H9 (cell line): ENCODE data around the gene SMC3. TPM values are rescaled to one million over a fixed set of nuclear protein-coding genes. Genes with fewer than 3 reads are reported as not detected.

Experiments used
- DNase-seq: peaks from one replicate; pipeline ENCODE4 v3.0.0-alpha.2; 2017
- H2AFZ ChIP-seq: one replicate; pipeline ENCODE4 v1.6.1; 2013; ENCODE audit warnings: mild to moderate bottlenecking, low read length, control low read depth, moderate library complexity
- H2AK5ac ChIP-seq: 2 replicates; pipeline ENCODE4 v1.6.1; 2013; ENCODE audit warnings: low read length, control low read depth, mixed read lengths; ENCODE audit not compliant: insufficient read length
- H2BK120ac ChIP-seq: one replicate; pipeline ENCODE4 v1.6.1; 2013; ENCODE audit warnings: low read depth, mild to moderate bottlenecking, low read length, control low read depth, inconsistent platforms; ENCODE audit not compliant: poor library complexity, severe bottlenecking
- H2BK12ac ChIP-seq: 2 replicates; pipeline ENCODE4 v1.6.1; 2013; ENCODE audit warnings: low read length, control low read depth, mixed read lengths, low read depth; ENCODE audit not compliant: insufficient read length
- H2BK15ac ChIP-seq: 2 replicates; pipeline ENCODE4 v1.6.1; 2013; ENCODE audit warnings: low read depth, low read length, control low read depth
- H2BK20ac ChIP-seq: one replicate; pipeline ENCODE4 v1.6.1; 2013; ENCODE audit warnings: low read depth, mild to moderate bottlenecking, low read length, control low read depth, inconsistent platforms; ENCODE audit not compliant: poor library complexity, severe bottlenecking
- H2BK5ac ChIP-seq: 2 replicates; pipeline ENCODE4 v1.6.1; 2013; ENCODE audit warnings: low read length, control low read depth, mixed read lengths; ENCODE audit not compliant: insufficient read length
- H3K14ac ChIP-seq: 2 replicates; pipeline ENCODE4 v1.6.1; 2013; ENCODE audit warnings: low read length, control low read depth; ENCODE audit not compliant: insufficient read depth
- H3K18ac ChIP-seq: 2 replicates; pipeline ENCODE4 v1.6.1; 2013; ENCODE audit warnings: low read depth, mild to moderate bottlenecking, mixed read lengths, low read length, control low read depth; ENCODE audit not compliant: insufficient read length
- H3K23ac ChIP-seq: 2 replicates; pipeline ENCODE4 v1.6.1; 2013; ENCODE audit warnings: low read length, control low read depth, mixed read lengths, low read depth; ENCODE audit not compliant: insufficient read length
- H3K23me2 ChIP-seq: 2 replicates; pipeline ENCODE4 v1.6.1; 2013; ENCODE audit warnings: low read depth, mild to moderate bottlenecking, mixed read lengths, low read length, control low read depth; ENCODE audit not compliant: insufficient read length, poor library complexity, severe bottlenecking
- H3K27ac ChIP-seq: 2 replicates; pipeline ENCODE4 v1.5.1; 2013; ENCODE audit warnings: low read length, control low read depth, mixed read lengths, low read depth; ENCODE audit not compliant: insufficient read length
- H3K27me3 ChIP-seq: 2 replicates; pipeline ENCODE4 v1.6.1; 2013; ENCODE audit warnings: low read length, control low read depth, inconsistent platforms; ENCODE audit not compliant: insufficient read depth
- H3K4ac ChIP-seq: 2 replicates; pipeline ENCODE4 v1.6.1; 2013; ENCODE audit warnings: low read depth, mild to moderate bottlenecking, control low read depth, inconsistent platforms, low read length, moderate library complexity
- H3K4me1 ChIP-seq: 2 replicates; pipeline ENCODE4 v1.6.1; 2013; ENCODE audit warnings: low read length, control low read depth, inconsistent platforms; ENCODE audit not compliant: insufficient read depth
- H3K4me2 ChIP-seq: 2 replicates; pipeline ENCODE4 v1.6.1; 2013; ENCODE audit warnings: low read length, control low read depth, mixed read lengths; ENCODE audit not compliant: insufficient read length, insufficient read depth
- H3K56ac ChIP-seq: 2 replicates; pipeline ENCODE4 v1.6.1; 2013; ENCODE audit warnings: low read depth, mild to moderate bottlenecking, mixed read lengths, low read length, control low read depth; ENCODE audit not compliant: insufficient read length
- H3K79me1 ChIP-seq: 2 replicates; pipeline ENCODE4 v1.6.1; 2013; ENCODE audit warnings: low read depth, mild to moderate bottlenecking, moderate library complexity, low read length, control low read depth, inconsistent platforms; ENCODE audit not compliant: insufficient read depth, poor library complexity, severe bottlenecking
- H3K79me2 ChIP-seq: 2 replicates; pipeline ENCODE4 v1.6.1; 2013; ENCODE audit warnings: low read length, control low read depth, inconsistent platforms; ENCODE audit not compliant: insufficient read depth
- H3K9ac ChIP-seq: 2 replicates; pipeline ENCODE4 v1.6.1; 2013; ENCODE audit warnings: low read length, control low read depth, mixed read lengths; ENCODE audit not compliant: insufficient read length; ENCODE audit errors: extremely low read depth
- H3K9me3 ChIP-seq: one replicate; pipeline ENCODE4 v1.6.1; 2013; ENCODE audit warnings: low read depth, low read length, inconsistent platforms; ENCODE audit not compliant: control insufficient read depth
- H3T11ph ChIP-seq: one replicate; pipeline ENCODE4 v1.6.1; 2013; ENCODE audit warnings: mild to moderate bottlenecking, low read length, control low read depth, inconsistent platforms
- H4K20me1 ChIP-seq: one replicate; pipeline ENCODE4 v1.6.1; 2013; ENCODE audit not compliant: control insufficient read depth, insufficient read length, insufficient read depth
- H4K5ac ChIP-seq: 2 replicates; pipeline ENCODE4 v1.6.1; 2013; ENCODE audit warnings: low read depth, mild to moderate bottlenecking, mixed read lengths, low read length, control low read depth; ENCODE audit not compliant: insufficient read length
- H4K8ac ChIP-seq: replicated peaks from 2 replicates; pipeline ENCODE4 v1.6.1; 2013; ENCODE audit warnings: low read length, control low read depth, mixed read lengths, low read depth; ENCODE audit not compliant: insufficient read length
- H4K91ac ChIP-seq: 2 replicates; pipeline ENCODE4 v1.6.1; 2013; ENCODE audit warnings: low read depth, mild to moderate bottlenecking, moderate library complexity, mixed read lengths, low read length, control low read depth; ENCODE audit not compliant: insufficient read length
- H3K27ac Mint-ChIP-seq, 3 experiments: 2 replicates in 2 of 3; 3 replicates in 1 of 3; pipeline ENCODE4 v1.8.0; 2020 to 2021; ENCODE audit warnings: mixed read lengths in 3 of 3, mild to moderate bottlenecking in 1 of 3, moderate library complexity in 1 of 3
- H3K27me3 Mint-ChIP-seq: 2 replicates; pipeline ENCODE4 v1.8.0; 2021; ENCODE audit warnings: low read depth, mild to moderate bottlenecking, moderate library complexity, mixed read lengths
- H3K36me3 Mint-ChIP-seq, 3 experiments: 2 replicates in 2 of 3; 3 replicates in 1 of 3; pipeline ENCODE4 v1.8.0; 2020 to 2021; ENCODE audit warnings: low read depth in 3 of 3, mixed read lengths in 3 of 3; ENCODE audit not compliant: insufficient read depth in 1 of 3
- H3K4me1 Mint-ChIP-seq, 2 experiments: 2 replicates each; pipeline ENCODE4 v1.8.0; 2020; ENCODE audit warnings: mixed read lengths in 2 of 2
- H3K4me3 Mint-ChIP-seq, 2 experiments: 2 replicates in 1 of 2; 3 replicates in 1 of 2; pipeline ENCODE4 v1.8.0; 2020 to 2021; ENCODE audit warnings: mild to moderate bottlenecking in 2 of 2, mixed read lengths in 2 of 2, moderate library complexity in 1 of 2
- H3K9me3 Mint-ChIP-seq, 2 experiments: 2 replicates in 1 of 2; 3 replicates in 1 of 2; pipeline ENCODE4 v1.8.0; 2020; ENCODE audit warnings: mild to moderate bottlenecking in 2 of 2, mixed read lengths in 2 of 2, moderate library complexity in 1 of 2
- WGBS: extraction: QIAGEN DNeasy Blood & Tissue Kit; methylation state at CpG from one replicate; pipeline ENCODE4 v1.1.7; 2013; ENCODE audit warnings: missing lambda C conversion rate, low lambda C conversion rate, mixed read lengths; ENCODE audit not compliant: insufficient read length; ENCODE audit errors: extremely low coverage; 5-methylcytosine and 5-hydroxymethylcytosine counted together
- total RNA-seq: library from RNA; stranded (reverse); gene quantifications from 2 replicates; pipeline ENCODE4 v1.2.1, GENCODE V29; 2021
- TF ChIP-seq, protein P1 (sequence below): fragments of 200-600 bp; sonication (generic); conservative IDR thresholded peaks from 3 replicates; pipeline ENCODE4 v1.8.0; 2021; ENCODE audit warnings: antibody characterized with exemption, mild to moderate bottlenecking

Gene SMC3
- total RNA-seq, 1 experiment from 2014 or later, result 82.4 TPM

DNA sequence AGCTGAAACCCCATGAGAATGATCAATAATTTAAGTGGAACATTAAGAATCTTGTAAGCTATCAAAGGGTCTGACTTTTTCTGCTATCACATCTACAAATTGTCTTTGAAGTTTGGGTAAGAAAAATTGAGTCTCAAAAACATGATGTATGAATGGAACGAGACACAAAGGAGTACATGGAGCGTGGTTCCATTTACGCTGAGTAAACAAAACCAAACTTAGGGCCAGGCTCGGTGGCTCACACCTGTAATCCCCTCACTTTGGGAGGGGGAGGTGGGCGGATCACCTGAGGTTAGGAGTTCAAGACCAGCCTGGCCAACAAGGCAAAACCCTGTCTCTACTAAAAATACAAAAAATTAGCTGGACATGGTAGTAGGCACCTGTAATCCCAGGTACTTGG is 24.3 kb downstream of the SMC3 start:
- H2AK5ac ChIP-seq, result no peak overlapping the region
- H3K27me3 ChIP-seq, result no peaks in the 10 kb centered on the region
- H3K27me3 Mint-ChIP-seq, result no peaks in the 10 kb centered on the region
- WGBS, result no CpG with 5 or more reads among the region's 5 CpGs
- H3K79me2 ChIP-seq, result no peaks in the 10 kb centered on the region
- H3K4me3 Mint-ChIP-seq, result no peak overlapping the region
- no peak overlapping the region for H2AFZ ChIP-seq
- no peak overlapping the region for H4K8ac ChIP-seq
- H3K27ac ChIP-seq, result no peak overlapping the region
- H3K4me1 ChIP-seq, result no peaks in the 10 kb centered on the region
- H2BK20ac ChIP-seq, result no peak overlapping the region
- no peak overlapping the region for H2BK15ac ChIP-seq
- no peaks in the 10 kb centered on the region for H3K9me3 Mint-ChIP-seq
- no peak overlapping the region for H3K23ac ChIP-seq
- H2BK12ac ChIP-seq, result no peak overlapping the region
- DNase-seq, result no peak
- no peaks in the 10 kb centered on the region for H3K23me2 ChIP-seq
- TF ChIP-seq, protein P1, sequence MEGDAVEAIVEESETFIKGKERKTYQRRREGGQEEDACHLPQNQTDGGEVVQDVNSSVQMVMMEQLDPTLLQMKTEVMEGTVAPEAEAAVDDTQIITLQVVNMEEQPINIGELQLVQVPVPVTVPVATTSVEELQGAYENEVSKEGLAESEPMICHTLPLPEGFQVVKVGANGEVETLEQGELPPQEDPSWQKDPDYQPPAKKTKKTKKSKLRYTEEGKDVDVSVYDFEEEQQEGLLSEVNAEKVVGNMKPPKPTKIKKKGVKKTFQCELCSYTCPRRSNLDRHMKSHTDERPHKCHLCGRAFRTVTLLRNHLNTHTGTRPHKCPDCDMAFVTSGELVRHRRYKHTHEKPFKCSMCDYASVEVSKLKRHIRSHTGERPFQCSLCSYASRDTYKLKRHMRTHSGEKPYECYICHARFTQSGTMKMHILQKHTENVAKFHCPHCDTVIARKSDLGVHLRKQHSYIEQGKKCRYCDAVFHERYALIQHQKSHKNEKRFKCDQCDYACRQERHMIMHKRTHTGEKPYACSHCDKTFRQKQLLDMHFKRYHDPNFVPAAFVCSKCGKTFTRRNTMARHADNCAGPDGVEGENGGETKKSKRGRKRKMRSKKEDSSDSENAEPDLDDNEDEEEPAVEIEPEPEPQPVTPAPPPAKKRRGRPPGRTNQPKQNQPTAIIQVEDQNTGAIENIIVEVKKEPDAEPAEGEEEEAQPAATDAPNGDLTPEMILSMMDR, result no peak
- H3K56ac ChIP-seq, result no peak overlapping the region
- H4K91ac ChIP-seq, result no peak overlapping the region
- H3K14ac ChIP-seq, result no peak overlapping the region
- H2BK120ac ChIP-seq, result no peak overlapping the region
- H3K4me1 Mint-ChIP-seq, result no peaks in the 10 kb centered on the region
- no peak overlapping the region for H3K18ac ChIP-seq
- no peaks in the 10 kb centered on the region for H4K20me1 ChIP-seq
- H3K79me1 ChIP-seq, result no peaks in the 10 kb centered on the region
- H3K27ac Mint-ChIP-seq, result no peak overlapping the region
- H3K4ac ChIP-seq, result no peak overlapping the region
- no peak overlapping the region for H3K4me2 ChIP-seq
- no peak overlapping the region for H4K5ac ChIP-seq
- no peak overlapping the region for H3T11ph ChIP-seq
- H3K9ac ChIP-seq, result no peak overlapping the region
- H3K9me3 ChIP-seq, result no peaks in the 10 kb centered on the region
- H2BK5ac ChIP-seq, result no peak overlapping the region
- H3K36me3 Mint-ChIP-seq, result peaks cover 39 to 92% (median 85%) of the 10 kb centered on the region in 3 experiments
